NCI-H345 treated with DMSO at 0.1 percent for 48 hours (cell line): Measurements from ENCODE around the gene ZNF385B.
"Not testable (repeated sequence)": the region's sequence is repeated elsewhere in the genome, so short reads cannot be mapped to it uniquely, and the experiment has no call there.

Experiments used
- DNase-seq: peaks from one replicate; lab custom pipeline; 2025; ENCODE audit not compliant: unreplicated experiment; lab: John Stamatoyannopoulos, UW

The ZNF385B gene

DNA sequence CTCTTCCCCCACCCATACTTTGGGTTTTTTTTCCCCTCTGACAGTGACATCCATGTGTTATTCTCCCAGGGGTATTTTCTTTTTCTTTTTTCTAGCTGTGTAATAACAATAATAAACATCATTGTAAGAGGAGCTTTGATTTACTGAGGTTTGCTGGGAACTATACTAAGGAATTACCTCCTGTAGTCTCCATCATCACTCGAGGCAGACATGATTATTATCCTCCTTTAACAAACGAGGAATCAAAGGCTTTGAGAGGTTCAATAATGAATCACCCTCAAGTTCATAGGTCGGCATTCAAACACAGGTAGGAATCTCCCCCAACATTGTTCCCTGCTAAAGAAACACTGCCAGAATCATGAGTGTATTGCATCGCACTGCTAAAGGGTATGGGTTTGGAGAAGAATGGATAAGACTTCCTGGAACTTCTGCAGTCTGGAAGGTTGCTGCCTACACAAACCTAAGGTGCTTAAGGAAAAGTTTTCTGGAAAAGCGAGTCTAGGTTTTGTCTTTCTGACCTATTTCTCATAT, 336.5 kb downstream of the ZNF385B start:
- DNase-seq, result no peak

DNA sequence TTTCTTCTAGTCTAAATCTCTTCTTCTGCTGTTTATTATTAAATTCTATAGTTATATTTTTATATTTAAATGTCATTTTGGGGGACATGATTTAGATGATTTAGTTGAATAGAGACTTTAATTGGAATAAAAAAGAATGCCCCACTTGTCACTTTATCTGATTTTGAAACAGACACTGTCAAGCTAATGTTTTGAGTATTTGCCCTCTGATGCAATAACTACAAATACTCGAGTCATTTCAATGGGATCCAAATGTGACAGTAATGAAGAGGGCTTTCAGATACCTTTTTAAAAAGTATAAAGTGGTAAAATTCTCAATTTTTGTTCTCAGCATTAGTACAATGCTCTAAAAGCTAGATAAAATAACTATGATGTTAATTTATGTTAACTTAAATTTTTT, 339.5 kb downstream of the ZNF385B start:
- DNase-seq, result no peak

DNA sequence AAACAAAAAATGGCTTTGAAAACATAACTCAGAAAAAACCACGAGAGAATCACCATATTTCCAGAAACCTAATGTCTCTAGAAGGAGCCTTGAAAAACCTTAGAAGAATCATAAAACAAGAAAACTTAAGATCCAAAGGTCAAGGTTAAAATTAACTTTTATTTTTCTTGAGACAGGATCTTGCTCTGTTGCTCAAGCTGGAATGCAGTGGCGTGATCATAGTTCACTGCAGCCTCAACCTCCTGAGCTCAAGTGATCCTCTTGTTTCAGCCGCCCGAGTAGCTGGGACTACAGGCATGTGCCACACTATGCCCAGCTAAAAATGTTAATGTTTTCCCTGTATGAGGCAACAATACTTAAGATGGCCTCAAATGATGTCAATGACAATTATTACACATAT, 342.6 kb downstream of the ZNF385B start:
- DNase-seq, result no peak

DNA sequence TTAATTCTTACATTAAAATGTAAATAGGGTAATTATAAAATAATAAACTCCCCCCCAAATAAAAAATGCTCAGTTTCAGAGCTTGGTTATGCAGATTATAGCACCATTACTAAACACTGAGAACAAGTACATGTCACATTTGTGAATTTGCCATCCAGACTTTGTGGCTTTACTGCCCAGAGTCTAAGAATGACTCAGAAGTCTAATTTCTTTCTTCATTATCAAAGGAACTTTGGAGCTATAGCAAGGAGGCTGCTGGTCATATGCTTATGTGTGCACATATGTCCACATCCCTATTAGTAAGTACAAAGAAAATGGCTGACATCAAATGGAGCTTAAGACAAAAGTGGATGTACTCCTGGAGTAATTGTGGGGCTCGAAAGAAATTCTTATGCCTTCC, 348.2 kb downstream of the ZNF385B start:
- no peak for DNase-seq

DNA sequence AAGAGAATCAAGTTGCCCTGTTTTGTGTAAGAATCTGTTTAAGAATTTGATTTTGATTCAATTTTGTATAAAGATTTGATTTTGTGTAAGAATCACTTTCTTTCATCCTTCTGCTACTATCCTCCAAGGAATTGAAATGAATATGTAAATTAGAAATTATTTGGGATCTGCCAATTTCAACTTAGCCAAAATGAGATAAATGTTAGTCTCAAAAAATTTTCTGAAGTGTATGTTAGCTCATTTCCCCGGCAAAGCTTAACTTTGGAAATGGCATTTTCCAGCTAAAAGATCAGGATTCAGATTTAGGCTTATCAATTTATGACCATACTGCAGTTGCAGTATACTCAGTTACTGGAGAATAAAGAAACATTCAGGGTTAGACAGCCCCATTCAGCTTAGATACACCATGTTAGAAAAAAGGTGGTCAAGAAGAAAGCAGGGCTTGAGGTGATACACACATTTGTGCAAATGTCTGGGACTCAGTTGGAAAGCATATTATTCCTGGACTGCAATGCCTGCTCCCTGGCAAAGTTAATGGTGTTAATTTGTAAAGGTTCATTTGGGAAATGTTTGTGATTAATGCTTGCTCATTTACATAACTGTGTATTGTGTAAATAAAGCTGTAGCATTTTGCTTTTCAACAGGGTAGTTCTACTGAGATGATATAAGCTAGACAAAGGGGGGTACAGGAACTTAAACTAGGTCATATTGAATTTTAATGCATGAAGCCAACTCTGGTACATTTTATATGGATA, 349.0 kb downstream of the ZNF385B start:
- DNase-seq, result no peak

GRCh38 chr2:179511105-179511789, 350.2 kb downstream of the ZNF385B start:
- DNase-seq, result no peak

GRCh38 chr2:179495315-179495714, 366.1 kb downstream of the ZNF385B start:
- DNase-seq, result no peak

- no peak for DNase-seq
These were observed 372.8 kb downstream of the ZNF385B start for GRCh38 chr2:179488563-179488962.

DNA sequence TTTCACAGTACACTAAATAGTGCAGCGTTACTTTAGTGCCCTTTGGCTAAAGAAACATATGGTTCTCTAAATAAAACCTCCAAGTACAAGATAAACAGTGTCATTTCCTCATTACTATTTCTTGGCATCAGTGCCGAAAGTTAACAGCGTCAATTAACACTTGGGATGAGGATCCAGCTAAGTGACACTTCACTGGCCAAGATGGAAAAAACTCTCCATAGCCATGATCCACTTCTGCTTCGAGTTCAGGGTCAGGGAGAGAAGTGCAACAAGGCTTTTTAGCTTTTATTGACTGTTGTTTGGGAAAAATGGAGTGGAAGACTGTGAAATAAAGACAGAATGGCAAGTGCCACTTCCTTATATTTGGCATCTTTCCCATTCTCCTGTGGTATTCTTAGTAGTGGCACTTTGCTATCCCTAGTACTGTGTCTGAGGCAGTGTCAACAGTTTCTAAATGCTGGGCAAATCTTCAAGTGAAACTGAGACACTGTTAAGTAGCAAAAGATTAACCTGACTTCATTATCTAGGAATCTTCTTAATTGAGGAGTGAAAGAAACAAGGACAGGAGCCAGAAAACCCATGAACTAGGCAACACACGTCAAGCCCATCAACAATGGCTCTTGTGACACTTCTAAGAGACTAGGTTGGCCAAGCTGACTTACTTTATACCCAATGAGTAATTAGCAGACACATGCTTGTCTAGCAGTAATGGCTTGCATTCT, 374.2 kb downstream of the ZNF385B start:
- peak; percentile 35 for DNase-seq

- DNase-seq, result no peak
These were observed 378.3 kb downstream of the ZNF385B start for GRCh38 chr2:179483131-179483530.

- DNase-seq, result no peak
These were observed 381.5 kb downstream of the ZNF385B start for GRCh38 chr2:179479947-179480346.

DNA sequence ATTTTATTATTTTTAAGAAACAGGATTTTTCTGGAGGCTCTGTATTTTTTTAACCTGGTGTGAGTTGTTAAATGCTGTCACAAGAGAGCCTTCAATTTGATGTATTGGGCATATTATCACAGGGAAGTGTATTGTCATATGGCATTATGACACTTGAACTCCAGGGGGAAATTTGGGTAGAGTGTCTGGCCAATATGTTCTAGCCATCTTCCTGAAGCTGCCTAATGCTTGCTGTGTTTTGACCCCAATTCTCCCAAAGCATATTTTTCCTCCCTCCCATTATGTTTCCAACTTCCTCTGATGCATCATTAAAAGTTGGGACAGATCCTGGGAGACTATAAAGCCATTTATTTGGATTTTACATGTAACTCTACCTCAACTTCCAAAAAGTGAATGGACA, 382.6 kb downstream of the ZNF385B start:
- DNase-seq, result no peak

- DNase-seq, result no peak
These were observed 390.4 kb downstream of the ZNF385B start for GRCh38 chr2:179470992-179471391.

GRCh38 chr2:179470089-179470488, 391.3 kb downstream of the ZNF385B start:
- DNase-seq, result no peak

DNA sequence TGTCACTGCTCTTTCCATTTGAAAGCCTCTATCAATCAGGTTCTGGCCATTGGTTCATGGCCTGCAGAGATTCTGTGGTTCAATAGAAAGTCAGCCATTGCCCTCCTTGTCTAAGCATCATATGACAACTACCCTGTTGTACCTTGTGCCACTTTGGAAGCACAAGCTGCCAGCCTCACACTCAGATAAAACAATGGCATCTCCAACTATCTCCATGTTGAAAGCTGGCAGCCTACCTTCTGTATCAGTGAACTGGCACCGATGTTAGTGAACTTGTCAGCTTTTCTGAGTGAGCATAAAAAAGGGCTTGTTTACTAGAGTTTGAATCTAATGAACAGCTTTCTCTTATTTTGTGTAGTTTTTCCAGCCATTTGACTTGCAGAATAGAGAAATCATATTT, 393.5 kb downstream of the ZNF385B start:
- DNase-seq, result no peak

- no peak for DNase-seq
These were observed 394.3 kb downstream of the ZNF385B start for GRCh38 chr2:179467111-179467510.

DNA sequence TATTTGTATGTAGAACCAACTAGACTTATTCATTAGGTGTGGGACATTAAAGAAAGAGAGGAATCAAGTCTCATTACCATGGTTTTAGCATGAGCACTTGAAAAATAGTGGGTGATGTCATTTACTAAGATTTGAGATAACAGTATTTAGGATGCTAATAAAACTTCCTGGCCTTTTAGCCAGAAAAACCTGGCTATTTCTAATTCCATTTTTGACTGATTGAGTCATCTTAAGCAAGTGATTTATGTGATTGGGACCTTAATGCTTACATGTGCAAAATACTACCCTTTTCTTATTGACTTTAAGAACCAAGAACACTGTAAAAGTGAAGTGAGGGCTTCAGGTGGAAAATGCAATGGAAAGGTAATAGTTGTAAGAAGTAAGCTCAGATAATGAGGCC, 400.0 kb downstream of the ZNF385B start:
- no peak for DNase-seq

GRCh38 chr2:179460181-179460929, 401.1 kb downstream of the ZNF385B start:
- DNase-seq, result no peak

DNA sequence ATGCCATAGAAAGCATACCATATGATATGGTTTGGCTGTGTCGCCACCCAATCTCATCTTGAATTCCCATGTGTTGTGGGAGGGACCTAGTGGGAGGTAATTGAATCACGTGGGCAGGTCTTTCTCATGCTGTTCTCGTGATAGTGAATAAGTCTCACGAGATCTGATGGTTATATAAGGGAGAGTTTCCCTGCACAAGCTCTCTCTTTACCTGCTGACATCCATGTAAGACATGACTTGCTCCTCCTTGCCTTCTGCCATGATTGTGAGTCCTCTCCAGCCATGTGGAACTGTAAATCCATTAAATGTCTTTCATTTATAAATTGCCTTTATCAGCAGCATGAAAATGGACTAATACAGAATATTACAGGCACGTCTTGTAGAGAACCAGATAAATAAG, 403.3 kb downstream of the ZNF385B start:
- not testable (repeated sequence) for DNase-seq

- no peak for DNase-seq
These were observed 405.6 kb downstream of the ZNF385B start for GRCh38 chr2:179455824-179456223.

GRCh38 chr2:179455172-179455524, 406.3 kb downstream of the ZNF385B start:
- DNase-seq, result no peak
